ENCODE measurements around the gene SLC15A3.

The SLC15A3 gene

GRCh38 chr11:60964801-60965200, 12.8 kb upstream of the SLC15A3 start:
- no peaks in the 10 kb centered on the region for H3K27me3 ChIP-seq
- no peaks in the 10 kb centered on the region for H3K36me3 ChIP-seq
- DNase-seq = no peak
- no peaks in the 10 kb centered on the region for H3K9me3 ChIP-seq
- no peak overlapping the region for H3K4me3 ChIP-seq (ENCODE audit: low read depth, low read length)
- H3K4me1 ChIP-seq = no peaks in the 10 kb centered on the region
- no peak for TF ChIP-seq CTCF (IDR thresholded peaks at IDR 0.05; ENCODE audit: low read depth, low read length)

GRCh38 chr11:60960405-60960804, 8.4 kb upstream of the SLC15A3 start:
- TF ChIP-seq CTCF (IDR thresholded peaks at IDR 0.05; ENCODE audit: low read depth, low read length) = no peak
- Histone ChIP-seq H3K9me3 (no peaks in the 10 kb centered on the region), H3K36me3 (no peaks in the 10 kb centered on the region), H3K4me3 (ENCODE audit: low read depth, low read length) (no peak overlapping the region), H3K4me1 (no peaks in the 10 kb centered on the region), H3K27me3 (no peaks in the 10 kb centered on the region)
- DNase-seq = no peak

GRCh38 chr11:60959431-60959830, 7.5 kb upstream of the SLC15A3 start:
- TF ChIP-seq CTCF (IDR thresholded peaks at IDR 0.05; ENCODE audit: low read depth, low read length) = no peak
- no peaks in the 10 kb centered on the region for H3K27me3 ChIP-seq
- H3K4me3 ChIP-seq (ENCODE audit: low read depth, low read length) = no peak overlapping the region
- no peak for DNase-seq
- H3K9me3 ChIP-seq = no peaks in the 10 kb centered on the region
- no peaks in the 10 kb centered on the region for H3K4me1 ChIP-seq
- H3K36me3 ChIP-seq = no peaks in the 10 kb centered on the region

DNA sequence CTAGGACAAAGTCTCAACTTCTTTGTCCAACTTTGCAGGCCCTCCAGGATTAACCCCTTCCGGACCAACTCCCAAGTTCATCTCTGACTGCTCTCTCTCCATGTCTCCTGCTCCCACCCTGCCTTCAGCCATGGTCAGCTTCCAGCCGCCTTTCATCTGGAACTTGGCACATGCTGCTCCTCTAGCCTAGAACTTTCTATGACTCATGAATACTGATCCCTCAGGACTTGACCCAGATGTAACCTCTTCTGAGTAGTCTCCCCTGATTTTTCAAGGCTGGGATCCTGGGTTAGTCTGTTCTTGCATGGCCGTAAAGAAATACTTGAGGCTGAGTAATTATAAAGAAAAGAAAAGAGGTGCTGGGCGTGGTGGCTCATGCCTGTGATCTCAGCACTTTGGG, 5.2 kb upstream of the SLC15A3 start:
- H3K4me3 ChIP-seq (ENCODE audit: low read depth, low read length) = no peak overlapping the region
- H3K36me3 ChIP-seq = no peaks in the 10 kb centered on the region
- DNase-seq = no peak
- no peaks in the 10 kb centered on the region for H3K9me3 ChIP-seq
- H3K4me1 ChIP-seq = no peaks in the 10 kb centered on the region
- H3K27me3 ChIP-seq = no peaks in the 10 kb centered on the region
- TF ChIP-seq CTCF (IDR thresholded peaks at IDR 0.05; ENCODE audit: low read depth, low read length) = no peak

DNA sequence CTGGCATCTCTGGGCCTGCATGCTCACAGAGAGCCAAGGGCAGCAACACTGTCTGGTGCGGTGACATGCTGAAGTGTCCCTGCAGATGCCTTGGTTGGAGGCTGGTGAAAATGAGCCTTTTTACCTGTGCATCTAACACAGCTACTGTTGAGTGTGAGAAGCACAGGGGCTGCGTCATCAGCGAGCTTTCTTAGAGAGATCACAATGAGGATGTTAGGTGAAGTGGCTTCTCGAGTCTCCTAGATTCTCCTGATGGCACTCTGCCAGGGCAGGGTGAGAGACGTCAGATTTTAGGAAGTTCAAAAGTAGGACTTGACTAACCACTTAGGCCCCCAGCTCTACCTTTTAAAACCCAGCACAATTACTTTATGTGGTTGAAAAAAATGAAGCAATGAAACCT, 3.6 kb upstream of the SLC15A3 start:
- DNase-seq = no peak
- Histone ChIP-seq H3K4me3 (ENCODE audit: low read depth, low read length) (no peak overlapping the region), H3K4me1 (no peaks in the 10 kb centered on the region), H3K27me3 (no peaks in the 10 kb centered on the region), H3K9me3 (no peaks in the 10 kb centered on the region), H3K36me3 (no peaks in the 10 kb centered on the region)
- TF ChIP-seq CTCF (IDR thresholded peaks at IDR 0.05; ENCODE audit: low read depth, low read length) = no peak

DNA sequence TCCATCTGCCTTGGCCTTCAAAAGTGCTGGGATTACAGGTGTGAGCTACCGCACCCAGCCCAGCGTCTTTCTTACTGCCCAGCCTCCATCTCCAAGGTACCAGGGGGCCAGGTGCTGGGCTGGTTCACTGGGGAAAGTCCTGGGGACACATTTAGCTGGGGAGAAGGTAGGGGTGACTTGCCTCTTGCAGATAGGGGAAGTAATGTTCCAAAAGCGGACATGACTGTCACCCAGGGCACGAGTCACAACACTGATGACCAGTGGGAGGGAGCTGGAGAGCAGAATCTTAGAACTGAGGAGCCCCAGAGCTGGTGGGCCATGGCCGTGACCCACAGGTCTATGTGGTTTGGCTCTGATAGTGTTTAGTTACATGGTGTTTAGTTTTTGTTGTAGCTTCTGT, 2.4 kb upstream of the SLC15A3 start:
- Histone ChIP-seq H3K4me1 (no peaks in the 10 kb centered on the region), H3K27me3 (no peaks in the 10 kb centered on the region), H3K36me3 (no peaks in the 10 kb centered on the region), H3K4me3 (ENCODE audit: low read depth, low read length) (no peak overlapping the region), H3K9me3 (no peaks in the 10 kb centered on the region)
- DNase-seq = no peak
- TF ChIP-seq CTCF (IDR thresholded peaks at IDR 0.05; ENCODE audit: low read depth, low read length) = no peak

Data from BE2C (cell line).